HG02943 (cell line): ENCODE measurements around the gene HS6ST3.

Experiments
- ATAC-seq: cut with Tn5 transposase; IDR thresholded peaks from one replicate; pipeline ENCODE4 v1.9.1; 2021; ENCODE audit warnings: mild to moderate bottlenecking, low read depth, moderate library complexity; ENCODE audit not compliant: unreplicated experiment

The HS6ST3 gene

DNA sequence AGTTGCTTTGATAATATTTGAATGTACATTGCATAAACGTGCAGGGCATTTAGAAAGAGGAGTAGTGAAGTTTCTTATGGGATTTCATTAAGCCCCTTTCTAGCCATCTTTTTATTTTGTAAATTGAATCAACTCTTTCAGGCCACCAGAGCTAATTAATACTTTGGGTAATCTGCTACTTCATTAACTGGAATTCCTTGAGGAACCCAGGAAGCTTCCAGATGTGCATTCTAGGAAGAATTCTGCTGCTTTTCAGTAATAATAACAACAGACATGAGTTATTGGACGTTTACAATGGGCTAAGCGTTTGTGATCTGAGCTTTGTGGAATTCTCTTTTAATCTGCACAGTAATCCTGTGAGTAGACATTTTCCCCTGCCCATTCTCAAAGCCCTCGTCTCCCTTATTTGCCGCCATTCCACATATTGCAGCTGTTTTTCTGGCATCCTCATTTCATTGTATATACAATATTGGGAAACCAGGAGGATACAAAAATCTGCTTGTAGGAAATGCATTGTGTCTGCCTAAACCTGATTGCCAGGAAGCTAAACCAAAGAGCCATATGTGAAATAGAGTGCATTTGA lies 103.9 kb downstream of the HS6ST3 start:
- no peak for ATAC-seq

DNA sequence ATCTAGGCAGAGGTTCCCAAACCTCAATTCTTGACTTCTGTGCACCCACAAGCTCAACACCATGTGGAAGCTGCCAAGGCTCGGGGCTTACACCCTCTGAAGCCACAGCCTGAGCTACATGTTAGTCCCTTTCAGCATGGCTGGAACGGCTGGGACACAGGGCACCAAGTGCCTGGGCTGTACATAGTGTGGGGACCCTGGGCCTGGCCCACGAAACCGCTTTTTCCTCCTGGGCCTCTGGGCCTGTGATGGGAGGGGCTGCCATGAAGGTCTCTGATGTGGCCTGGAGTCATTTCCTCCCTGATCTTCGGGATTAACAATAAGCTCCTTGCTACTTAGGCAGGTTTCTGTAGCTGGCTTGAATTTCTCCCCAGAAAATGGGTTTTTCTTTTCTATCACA lies 108.1 kb downstream of the HS6ST3 start:
- ATAC-seq, result no peak

DNA sequence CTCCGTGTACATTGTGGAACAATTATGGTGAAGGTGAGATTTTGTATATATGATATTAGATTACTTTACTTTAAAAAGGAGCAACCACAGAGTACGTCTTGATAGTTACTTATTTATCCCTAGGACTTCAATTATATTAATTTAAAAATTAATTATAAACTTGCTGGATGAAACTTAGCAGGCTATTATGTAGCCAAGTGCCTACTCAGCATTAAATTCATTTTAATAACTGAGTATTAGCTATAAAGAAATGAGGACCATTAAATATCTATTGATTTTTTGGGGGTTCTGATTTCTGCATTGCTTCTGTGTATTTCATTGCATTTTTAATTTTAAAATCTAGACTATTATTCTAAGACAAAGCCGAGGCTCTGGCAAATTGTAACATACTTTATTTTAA lies 109.4 kb downstream of the HS6ST3 start:
- no peak for ATAC-seq

DNA sequence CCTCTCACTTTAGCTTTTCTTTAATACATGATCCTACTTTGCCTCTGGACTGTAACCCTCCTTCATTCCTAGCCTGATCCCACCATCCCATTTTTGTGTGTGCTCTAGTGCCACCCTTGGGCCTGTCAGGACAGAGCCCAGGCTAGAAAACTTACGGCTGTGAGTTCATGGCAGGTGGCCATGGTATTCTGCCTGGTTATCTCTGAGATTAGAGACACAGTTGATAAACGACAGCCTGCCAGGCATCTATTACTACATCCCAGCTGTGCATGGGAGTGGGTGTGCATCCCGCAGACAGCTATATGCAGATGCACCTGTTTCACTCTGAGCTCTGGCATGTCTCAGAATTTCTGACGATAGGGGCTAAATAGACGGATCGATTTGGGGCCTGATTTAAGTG lies 110.9 kb downstream of the HS6ST3 start:
- no peak for ATAC-seq

DNA sequence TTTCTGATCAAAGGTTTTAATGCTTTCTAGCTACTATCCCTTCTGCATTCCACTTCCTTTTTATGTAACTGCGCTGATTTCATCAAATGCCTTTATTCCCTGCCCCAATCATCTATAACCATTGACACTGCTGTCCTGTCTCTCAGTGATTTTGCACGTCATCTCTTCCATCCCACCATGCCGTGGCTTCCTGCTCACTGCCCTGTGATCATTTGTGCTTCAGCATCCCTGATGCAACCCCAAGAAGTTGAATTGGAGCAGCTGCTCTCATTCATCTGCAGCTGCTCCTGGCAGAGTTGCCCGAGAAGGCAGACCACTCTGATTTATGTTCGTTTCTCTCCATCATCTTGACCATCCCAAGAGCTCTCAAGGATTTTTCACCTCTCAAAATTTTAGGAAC lies 112.4 kb downstream of the HS6ST3 start:
- ATAC-seq, result no peak

DNA sequence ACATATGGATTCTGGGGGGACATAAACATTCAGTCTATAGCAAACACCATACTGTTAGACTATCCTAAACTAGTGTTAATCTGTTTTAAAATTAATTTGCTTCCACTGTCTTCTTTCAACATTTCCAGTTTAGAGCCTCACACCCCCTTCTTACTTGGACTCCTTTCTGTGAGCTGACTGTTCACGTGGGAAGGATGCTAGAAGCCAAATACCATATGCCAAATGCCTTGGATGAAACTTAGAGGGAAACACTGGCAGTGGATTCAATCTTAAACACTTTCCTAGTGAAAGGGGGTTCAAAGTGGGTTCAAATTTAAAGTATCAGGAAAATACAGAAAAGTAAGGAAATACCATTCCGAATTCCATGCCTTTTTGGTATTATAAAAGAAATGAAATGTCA lies 113.6 kb downstream of the HS6ST3 start:
- no peak for ATAC-seq

DNA sequence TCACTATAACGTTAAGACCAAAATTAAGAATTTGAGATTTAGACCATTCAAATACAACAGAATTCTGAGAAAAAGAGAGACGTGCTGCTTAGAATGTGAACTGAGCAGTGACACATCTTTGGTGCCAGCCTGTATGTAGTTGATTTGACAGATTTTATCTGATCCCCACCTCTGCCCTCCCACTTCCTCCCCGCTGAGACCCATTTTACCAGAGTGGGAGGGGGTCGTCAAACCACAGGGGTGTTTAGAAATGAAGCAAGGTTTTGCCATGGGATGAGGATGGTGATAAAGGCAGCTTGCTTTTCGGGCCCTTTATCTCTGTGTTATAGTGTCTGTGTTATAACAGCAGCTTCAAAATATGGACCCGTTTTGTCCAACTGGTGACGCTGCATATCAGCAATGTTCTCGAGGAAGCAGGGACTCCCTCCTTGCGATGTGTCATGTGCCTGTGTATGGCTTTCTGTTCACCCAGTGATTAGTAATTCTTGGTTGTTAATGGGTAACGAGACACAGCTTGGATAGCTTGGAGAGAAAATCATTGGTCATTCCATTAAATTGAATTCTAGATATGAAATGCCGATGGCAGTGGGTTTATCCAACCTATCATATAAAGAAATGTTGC lies 125.0 kb downstream of the HS6ST3 start:
- ATAC-seq, result no peak

DNA sequence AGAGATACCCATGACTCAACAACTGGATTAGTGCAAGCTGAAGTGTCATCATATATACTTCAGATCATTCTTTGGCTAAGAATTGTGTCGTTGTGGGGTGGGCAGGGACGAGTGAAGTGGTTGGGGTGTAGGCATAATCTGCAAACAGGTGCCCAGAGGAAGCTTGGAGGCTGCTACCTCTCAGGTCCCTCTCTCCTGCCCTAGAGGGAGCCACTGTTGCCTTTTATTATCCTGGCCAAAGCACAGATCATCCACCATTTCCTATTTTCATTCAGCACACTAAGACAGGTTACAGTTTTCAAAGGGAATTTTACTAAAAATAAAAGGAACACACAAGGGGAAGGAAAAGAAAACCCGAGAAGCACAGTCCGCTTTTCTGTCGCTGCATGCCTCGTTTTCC lies 126.6 kb downstream of the HS6ST3 start:
- no peak for ATAC-seq

DNA sequence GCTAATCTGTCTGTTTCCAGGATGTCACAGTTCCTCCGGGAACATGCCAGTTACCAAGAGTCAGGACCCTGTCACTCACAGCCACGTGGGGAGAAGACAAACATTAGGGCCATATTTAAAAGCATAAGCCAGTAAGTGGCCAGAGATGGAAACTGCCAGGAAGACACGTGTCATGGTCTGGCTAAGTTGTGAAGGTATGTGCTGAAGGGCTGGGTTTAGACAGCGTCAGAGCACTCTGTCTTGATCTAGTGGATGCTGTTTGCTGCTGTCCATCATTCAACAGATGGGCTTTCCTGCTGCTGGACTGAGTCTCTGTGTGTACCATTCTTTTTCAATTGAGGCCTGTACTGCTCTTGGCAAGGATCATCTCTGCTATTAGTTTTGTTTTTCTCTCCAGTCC lies 128.6 kb downstream of the HS6ST3 start:
- no peak for ATAC-seq

DNA sequence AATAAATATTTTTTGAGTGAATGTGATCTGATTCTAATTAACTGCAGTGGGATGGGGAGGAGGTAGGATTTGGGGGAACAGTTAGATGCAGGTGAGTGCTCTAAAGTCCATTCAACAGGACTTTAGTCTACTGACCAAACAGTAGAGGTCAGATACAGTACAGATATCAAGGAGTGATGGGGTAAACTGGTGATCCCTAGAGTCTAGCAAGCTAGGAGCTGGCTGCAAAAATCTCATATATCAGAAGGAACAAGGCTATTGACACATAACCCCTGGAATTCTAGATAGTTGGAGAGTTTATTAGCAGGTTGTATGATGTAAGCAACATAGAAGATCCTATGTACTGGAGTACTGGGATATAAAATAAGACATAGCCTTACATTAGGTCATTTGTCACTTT lies 131.6 kb downstream of the HS6ST3 start:
- no peak for ATAC-seq

DNA sequence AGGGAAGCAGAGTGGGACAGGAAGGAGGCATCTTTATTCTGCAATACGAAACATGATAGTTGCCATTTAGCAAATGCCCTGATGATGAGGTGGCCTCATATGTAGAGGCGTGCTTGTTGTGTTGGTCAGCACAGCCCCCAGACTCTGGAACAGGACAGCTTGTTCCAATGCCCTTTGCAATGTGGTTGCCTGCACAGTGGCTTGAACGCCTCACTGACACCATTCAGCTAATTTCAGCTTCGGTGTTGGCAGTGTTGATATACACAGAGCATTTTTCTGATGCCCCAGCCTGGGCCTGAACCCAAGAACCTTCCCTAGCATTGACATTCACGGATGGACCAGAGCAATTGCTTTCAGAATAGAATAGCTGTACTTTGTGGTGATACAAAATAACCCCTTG lies 133.3 kb downstream of the HS6ST3 start:
- ATAC-seq, result no peak

DNA sequence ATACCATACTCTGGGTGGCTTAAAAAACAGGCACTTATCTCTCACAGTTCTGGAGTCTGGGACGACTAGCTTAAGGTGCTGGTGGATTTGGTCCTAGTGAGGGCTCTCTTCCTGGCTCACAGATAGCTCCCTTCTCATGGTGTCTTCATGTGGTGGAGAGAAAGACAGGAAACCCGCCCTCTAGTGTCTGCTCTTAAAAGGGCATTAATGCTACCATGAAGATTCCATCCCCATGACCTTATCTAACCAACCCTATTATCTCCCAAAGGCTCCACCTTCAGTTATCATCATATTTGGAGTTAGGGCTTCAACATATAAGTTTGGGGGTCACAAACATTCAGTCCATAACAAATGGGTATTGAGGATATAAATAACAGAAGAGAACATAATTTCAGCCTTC lies 139.4 kb downstream of the HS6ST3 start:
- no peak for ATAC-seq

DNA sequence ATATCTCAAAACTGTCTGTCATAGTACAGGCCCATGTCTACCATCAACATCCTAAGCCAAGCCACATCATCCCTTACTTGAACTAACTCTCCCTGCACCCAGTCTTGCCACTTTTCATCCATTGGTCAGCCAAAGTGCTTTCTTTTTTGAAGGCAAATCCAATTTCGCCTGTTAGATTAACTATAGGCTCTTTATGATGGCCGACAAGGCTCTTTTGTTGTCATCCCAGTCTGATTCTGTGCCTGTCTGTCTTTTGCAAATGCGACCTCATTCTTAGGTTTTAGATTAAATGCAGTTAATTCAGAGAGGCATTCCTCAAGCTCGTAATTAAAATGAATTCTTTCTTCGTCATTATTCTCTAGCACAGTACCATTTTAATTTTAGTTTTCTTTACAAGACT lies 148.3 kb downstream of the HS6ST3 start:
- ATAC-seq, result no peak

DNA sequence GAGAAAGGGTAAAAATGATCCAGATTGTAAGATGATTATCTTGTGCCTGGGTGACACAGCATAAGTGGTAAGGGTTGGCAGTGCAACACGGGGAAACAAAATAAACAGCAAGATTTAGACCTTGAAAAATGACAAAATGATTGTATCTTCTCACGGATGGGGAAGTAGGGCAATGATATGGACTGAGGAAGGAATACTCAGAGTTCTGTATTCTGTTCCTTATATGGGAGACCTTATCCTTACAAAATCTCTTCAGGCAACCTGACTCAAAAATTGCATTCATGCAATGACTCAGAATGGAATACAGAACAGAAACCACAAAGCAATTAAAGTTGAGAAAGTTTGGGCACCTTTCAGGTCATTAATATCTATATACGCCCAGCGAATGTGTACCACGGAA lies 149.0 kb downstream of the HS6ST3 start:
- ATAC-seq, result no peak

DNA sequence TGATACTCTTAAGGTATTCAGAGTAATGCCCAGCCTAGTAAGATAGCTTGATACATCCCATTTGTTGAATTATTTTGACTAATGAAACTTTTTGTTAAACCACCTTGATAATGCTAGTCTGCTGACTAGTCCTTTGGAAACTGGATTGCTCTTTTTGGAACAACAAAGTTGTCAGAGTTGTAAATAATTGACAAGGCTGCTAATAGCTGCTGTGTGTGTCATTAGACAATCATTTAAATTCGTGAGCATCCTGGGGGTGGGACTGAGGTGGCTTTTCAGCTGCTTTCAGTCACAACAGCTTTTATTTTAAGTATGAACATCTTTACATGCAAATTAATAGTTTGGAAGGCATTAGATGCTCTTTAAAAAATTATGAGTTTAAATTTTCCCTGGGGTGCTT lies 153.5 kb downstream of the HS6ST3 start:
- no peak for ATAC-seq

DNA sequence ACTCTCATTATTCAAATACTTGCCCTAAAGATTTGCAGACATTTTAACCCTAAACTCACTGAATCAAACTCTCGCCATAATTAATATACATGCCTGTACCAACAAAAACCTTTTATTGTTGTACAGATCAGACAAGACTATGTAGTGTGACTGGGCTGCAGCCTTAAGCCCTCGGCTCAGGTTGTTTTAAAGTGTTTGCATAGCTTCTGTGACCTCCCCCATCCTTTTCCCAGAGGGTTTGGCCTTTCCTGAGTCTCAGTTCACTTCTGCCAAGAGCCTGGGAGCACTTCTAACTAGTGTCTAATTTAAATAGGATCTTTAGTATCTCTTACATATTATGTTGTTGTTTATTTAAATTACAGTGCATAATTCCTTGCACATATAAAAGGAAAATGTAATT lies 158.2 kb downstream of the HS6ST3 start:
- no peak for ATAC-seq

DNA sequence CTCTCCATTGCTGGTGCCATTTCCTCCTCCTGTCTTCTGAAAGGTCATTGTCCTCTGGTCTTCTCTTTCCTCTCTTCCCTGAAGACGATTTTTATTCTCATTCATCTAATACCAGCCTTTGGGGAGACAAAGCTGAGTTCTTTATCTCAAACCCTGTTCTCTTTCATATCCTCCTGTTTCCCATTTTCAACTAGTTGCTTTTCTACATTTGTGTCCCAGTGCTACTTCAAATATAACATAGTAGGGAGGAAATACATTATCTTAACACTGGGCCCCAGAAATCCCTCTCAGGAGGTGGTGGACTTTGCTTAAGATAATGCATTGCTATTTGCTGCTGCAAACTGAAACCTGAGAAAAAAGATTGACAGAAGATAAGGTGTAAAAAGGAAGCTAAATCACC lies 159.1 kb downstream of the HS6ST3 start:
- ATAC-seq, result no peak

DNA sequence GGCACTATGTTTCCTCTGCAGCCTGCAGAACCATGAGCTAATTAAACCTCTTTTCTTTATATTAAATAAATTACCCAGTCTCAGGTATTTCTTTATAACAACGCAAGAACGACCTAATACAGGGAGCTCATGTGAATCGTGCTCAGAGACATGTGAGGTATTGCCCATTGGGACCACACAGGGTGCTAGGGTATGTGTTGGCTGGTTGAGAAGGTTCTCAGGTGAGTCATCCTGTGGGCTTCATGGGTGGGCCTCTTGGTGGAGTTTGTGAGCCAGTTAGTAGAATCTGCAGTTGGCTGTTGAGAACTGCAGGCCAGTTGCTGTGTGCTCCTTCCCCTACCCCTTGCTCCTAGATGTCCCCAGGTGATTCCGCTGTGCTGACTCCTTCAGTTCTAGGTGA lies 163.0 kb downstream of the HS6ST3 start:
- no peak for ATAC-seq

DNA sequence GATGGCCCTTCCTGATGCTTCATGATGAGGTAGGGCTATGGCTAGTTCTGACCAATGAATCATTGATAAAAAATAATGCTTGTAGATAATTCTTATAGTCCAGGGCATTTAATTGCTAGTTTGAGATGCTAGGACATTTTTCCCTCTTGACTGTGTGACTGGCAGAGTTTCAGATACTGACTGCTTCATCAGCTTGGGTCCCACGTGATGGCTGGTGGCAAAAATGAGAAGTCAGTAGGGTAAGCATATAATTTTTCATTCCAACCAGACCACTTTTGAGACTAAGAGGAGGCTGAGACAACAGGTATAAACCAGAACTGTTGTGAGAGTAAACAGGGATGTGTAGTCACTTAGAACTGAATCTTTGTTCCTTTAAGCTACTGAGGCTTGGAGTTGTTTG lies 183.3 kb downstream of the HS6ST3 start:
- no peak for ATAC-seq

DNA sequence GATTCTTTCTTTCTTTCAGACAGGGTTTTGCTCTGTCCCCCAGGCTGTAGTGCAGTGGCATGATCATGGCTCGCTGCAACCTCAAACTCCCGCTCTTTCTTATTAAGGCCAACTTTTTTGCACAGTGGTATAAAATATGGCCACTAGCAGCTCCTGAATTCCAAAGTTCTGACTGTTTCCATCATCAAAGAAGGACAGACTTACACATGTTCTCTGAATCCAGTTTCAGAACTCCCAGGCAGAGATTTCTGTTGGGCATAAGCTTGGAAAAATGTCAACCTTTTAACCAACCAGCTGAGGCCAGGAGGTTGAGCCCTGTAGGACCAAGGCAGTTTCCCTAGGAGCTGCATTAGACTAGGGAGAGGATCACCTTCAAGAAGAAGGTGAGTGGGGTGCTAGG lies 184.1 kb downstream of the HS6ST3 start:
- no peak for ATAC-seq

DNA sequence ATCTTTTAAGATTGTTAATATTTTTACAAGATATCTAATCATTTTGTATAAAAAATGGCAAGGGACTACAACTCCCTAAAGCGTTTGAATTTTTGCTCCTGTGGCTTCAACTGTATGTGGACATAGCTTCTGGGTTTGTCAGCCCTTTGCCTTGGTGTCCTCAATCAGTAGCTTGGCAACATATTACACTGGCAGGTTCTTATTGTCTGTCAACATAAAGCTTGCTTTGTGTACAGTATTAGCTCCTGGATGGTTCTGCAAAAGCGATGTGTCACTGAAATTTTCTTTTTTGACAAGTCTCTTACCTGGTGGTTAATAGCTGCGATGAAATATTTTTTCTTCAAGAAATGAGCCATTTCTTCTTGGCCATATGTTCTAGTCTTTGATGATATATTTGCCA lies 190.0 kb downstream of the HS6ST3 start:
- no peak for ATAC-seq

DNA sequence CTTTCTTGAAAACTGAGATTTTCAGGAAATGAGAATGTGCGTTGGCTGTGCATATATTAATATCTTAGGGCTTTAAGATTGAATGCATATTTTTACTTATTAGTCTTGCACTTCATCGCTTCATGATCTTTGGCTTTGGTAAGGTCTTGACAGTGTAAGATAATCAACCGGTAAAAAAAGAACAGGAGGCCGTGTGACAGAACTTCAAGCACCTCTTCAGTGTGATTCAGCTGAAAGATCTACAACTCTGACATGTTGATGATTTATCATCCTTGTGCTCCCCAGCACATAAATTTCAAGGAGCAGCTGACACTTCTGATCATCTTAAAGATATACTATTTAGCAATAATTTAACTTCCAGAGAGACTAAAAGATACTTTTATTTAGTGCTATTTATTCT lies 195.1 kb downstream of the HS6ST3 start:
- no peak for ATAC-seq

DNA sequence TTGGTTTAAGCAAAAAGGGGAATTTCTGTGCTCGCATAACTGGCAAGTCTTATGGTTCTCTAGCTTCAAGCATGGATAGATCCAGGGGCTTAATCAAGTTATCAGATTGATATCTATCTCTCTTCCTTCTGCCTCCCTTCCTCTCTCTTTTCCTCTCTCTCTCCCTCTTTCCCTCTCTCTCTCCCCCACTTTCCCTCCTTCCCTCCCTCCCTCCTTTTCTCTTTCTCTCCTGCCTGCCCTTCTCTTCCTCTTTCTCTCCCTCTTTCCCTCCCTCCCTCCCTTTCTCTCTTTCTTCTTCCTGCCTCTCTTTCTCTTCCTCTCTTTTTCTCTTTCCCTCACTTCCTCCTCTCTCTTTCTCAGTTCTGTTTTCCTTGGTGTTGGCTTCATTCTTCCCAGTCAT lies 195.8 kb downstream of the HS6ST3 start:
- ATAC-seq, result no peak
